Measurements from ENCODE around the gene SLC66A3. TPM values are rescaled to one million over a fixed set of nuclear protein-coding genes. Genes with fewer than 3 reads are reported as not detected.

Gene SLC66A3
- total and polyA plus RNA-seq, 5 donors from 2014 or later = 26.9 to 93.1 (median 75.9) TPM

GRCh38 chr2:11129598-11130449, 25.4 kb upstream of the SLC66A3 start:
- ATAC-seq (ENCODE audit: low read depth in 2 of 2) = peak; percentile 89 to 91
- Mint-ChIP-seq H3K27me3 (no peaks in the 10 kb centered on the region), H3K9me3 (no peaks in the 10 kb centered on the region), H3K36me3 (no peaks in the 10 kb centered on the region), H3K4me1 (peaks cover 0 to 42% (median 15%) of the 10 kb centered on the region in 4 donors), H3K4me3 (peak overlapping the region; percentile 78 to 90 (median 85)), H3K27ac (peak overlapping the region; percentile 82 to 90 (median 89))
- H3K4me1 ChIP-seq (ENCODE audit: control insufficient read depth, insufficient read depth, low read length, poor library complexity, severe bottlenecking) = peaks cover 30% of the 10 kb centered on the region
- no peaks in the 10 kb centered on the region for H3K36me3 ChIP-seq (ENCODE audit: control insufficient read depth, insufficient read depth, low read length)
- no peaks in the 10 kb centered on the region for H3K27me3 ChIP-seq (ENCODE audit: control insufficient read depth, insufficient read depth, low read length)
- DNase-seq = peak; percentile 78 to 87 (median 84)
- H3K4me3 ChIP-seq (ENCODE audit: low read depth, low read length) = peak overlapping the region; percentile 65
- peak overlapping the region; percentile 67 for H3K27ac ChIP-seq (ENCODE audit: insufficient read depth, low read length, poor library complexity, severe bottlenecking)
- H3K9me3 ChIP-seq (ENCODE audit: control insufficient read depth in 2 of 2, low read length in 2 of 2) = no peaks in the 10 kb centered on the region

GRCh38 chr2:11131166-11131920, 23.9 kb upstream of the SLC66A3 start:
- Histone ChIP-seq H3K27ac (ENCODE audit: insufficient read depth, low read length, poor library complexity, severe bottlenecking) (no peak overlapping the region), H3K4me3 (ENCODE audit: low read depth, low read length) (no peak overlapping the region), H3K9me3 (ENCODE audit: control insufficient read depth in 2 of 2, low read length in 2 of 2) (no peaks in the 10 kb centered on the region), H3K4me1 (ENCODE audit: control insufficient read depth, insufficient read depth, low read length, poor library complexity, severe bottlenecking) (peaks cover 30% of the 10 kb centered on the region), H3K27me3 (ENCODE audit: control insufficient read depth, insufficient read depth, low read length) (no peaks in the 10 kb centered on the region), H3K36me3 (ENCODE audit: control insufficient read depth, insufficient read depth, low read length) (no peaks in the 10 kb centered on the region)
- H3K27me3 Mint-ChIP-seq = no peaks in the 10 kb centered on the region
- DNase-seq (no peak), ATAC-seq (ENCODE audit: low read depth in 2 of 2) (no peak)
- H3K4me3 Mint-ChIP-seq = peak overlapping the region in 2 of 4 donors; percentile 8 to 92
- H3K4me1 Mint-ChIP-seq = peaks cover 0 to 42% (median 13%) of the 10 kb centered on the region in 4 donors
- H3K27ac Mint-ChIP-seq = peak overlapping the region in 2 of 3 donors; percentile 63 to 82
- H3K36me3 Mint-ChIP-seq = no peaks in the 10 kb centered on the region
- H3K9me3 Mint-ChIP-seq = no peaks in the 10 kb centered on the region

- Histone ChIP-seq H3K36me3 (ENCODE audit: control insufficient read depth, insufficient read depth, low read length) (no peaks in the 10 kb centered on the region), H3K4me1 (ENCODE audit: control insufficient read depth, insufficient read depth, low read length, poor library complexity, severe bottlenecking) (peaks cover 30% of the 10 kb centered on the region), H3K4me3 (ENCODE audit: low read depth, low read length) (peak overlapping the region; percentile 45), H3K27me3 (ENCODE audit: control insufficient read depth, insufficient read depth, low read length) (no peaks in the 10 kb centered on the region), H3K9me3 (ENCODE audit: control insufficient read depth in 2 of 2, low read length in 2 of 2) (no peaks in the 10 kb centered on the region), H3K27ac (ENCODE audit: insufficient read depth, low read length, poor library complexity, severe bottlenecking) (no peak overlapping the region)
- DNase-seq = no peak
- Mint-ChIP-seq H3K27ac (peak overlapping the region in 2 of 3 donors; percentile 86 to 93), H3K4me3 (peak overlapping the region; percentile 80 to 92 (median 89)), H3K27me3 (no peaks in the 10 kb centered on the region), H3K4me1 (peaks cover 0 to 42% (median 13%) of the 10 kb centered on the region in 4 donors), H3K36me3 (no peaks in the 10 kb centered on the region), H3K9me3 (no peaks in the 10 kb centered on the region)
- no peak for ATAC-seq (ENCODE audit: low read depth in 2 of 2)
Measured at GRCh38 chr2:11132036-11132671, 23.1 kb upstream of the SLC66A3 start.

GRCh38 chr2:11133238-11133935, 21.9 kb upstream of the SLC66A3 start:
- no peaks in the 10 kb centered on the region for H3K9me3 ChIP-seq (ENCODE audit: control insufficient read depth in 2 of 2, low read length in 2 of 2)
- H3K27ac ChIP-seq (ENCODE audit: insufficient read depth, low read length, poor library complexity, severe bottlenecking) = peak overlapping the region; percentile 10
- Mint-ChIP-seq H3K27me3 (no peaks in the 10 kb centered on the region), H3K4me3 (peak overlapping the region; percentile 80 to 92 (median 89)), H3K9me3 (no peaks in the 10 kb centered on the region), H3K4me1 (peaks cover 0 to 36% (median 10%) of the 10 kb centered on the region in 4 donors), H3K27ac (peak overlapping the region; percentile 86 to 93 (median 88)), H3K36me3 (no peaks in the 10 kb centered on the region)
- H3K36me3 ChIP-seq (ENCODE audit: control insufficient read depth, insufficient read depth, low read length) = no peaks in the 10 kb centered on the region
- no peak for DNase-seq
- H3K27me3 ChIP-seq (ENCODE audit: control insufficient read depth, insufficient read depth, low read length) = no peaks in the 10 kb centered on the region
- peak overlapping the region; percentile 48 for H3K4me3 ChIP-seq (ENCODE audit: low read depth, low read length)
- ATAC-seq (ENCODE audit: low read depth in 2 of 2) = no peak
- peaks cover 30% of the 10 kb centered on the region for H3K4me1 ChIP-seq (ENCODE audit: control insufficient read depth, insufficient read depth, low read length, poor library complexity, severe bottlenecking)

GRCh38 chr2:11133936-11134320, 21.3 kb upstream of the SLC66A3 start:
- Mint-ChIP-seq H3K36me3 (no peaks in the 10 kb centered on the region), H3K27me3 (no peaks in the 10 kb centered on the region), H3K9me3 (no peaks in the 10 kb centered on the region), H3K4me1 (peaks cover 0 to 33% (median 10%) of the 10 kb centered on the region in 4 donors), H3K27ac (peak overlapping the region in 1 of 3 donors; percentile 47), H3K4me3 (peak overlapping the region in 1 of 4 donors; percentile 71)
- Histone ChIP-seq H3K9me3 (ENCODE audit: control insufficient read depth in 2 of 2, low read length in 2 of 2) (no peaks in the 10 kb centered on the region), H3K27me3 (ENCODE audit: control insufficient read depth, insufficient read depth, low read length) (no peaks in the 10 kb centered on the region), H3K4me3 (ENCODE audit: low read depth, low read length) (no peak overlapping the region), H3K27ac (ENCODE audit: insufficient read depth, low read length, poor library complexity, severe bottlenecking) (no peak overlapping the region), H3K36me3 (ENCODE audit: control insufficient read depth, insufficient read depth, low read length) (no peaks in the 10 kb centered on the region), H3K4me1 (ENCODE audit: control insufficient read depth, insufficient read depth, low read length, poor library complexity, severe bottlenecking) (peaks cover 30% of the 10 kb centered on the region)
- DNase-seq (no peak), ATAC-seq (ENCODE audit: low read depth in 2 of 2) (no peak)

- Mint-ChIP-seq H3K4me3 (peak overlapping the region in 2 of 4 donors; percentile 71 to 72), H3K27ac (no peak overlapping the region), H3K36me3 (no peaks in the 10 kb centered on the region), H3K27me3 (no peaks in the 10 kb centered on the region), H3K9me3 (no peaks in the 10 kb centered on the region), H3K4me1 (peaks cover 0 to 33% (median 8%) of the 10 kb centered on the region in 4 donors)
- ATAC-seq (ENCODE audit: low read depth in 2 of 2) (no peak), DNase-seq (no peak)
- Histone ChIP-seq H3K9me3 (ENCODE audit: control insufficient read depth in 2 of 2, low read length in 2 of 2) (no peaks in the 10 kb centered on the region), H3K4me3 (ENCODE audit: low read depth, low read length) (no peak overlapping the region), H3K36me3 (ENCODE audit: control insufficient read depth, insufficient read depth, low read length) (no peaks in the 10 kb centered on the region), H3K4me1 (ENCODE audit: control insufficient read depth, insufficient read depth, low read length, poor library complexity, severe bottlenecking) (peaks cover 29% of the 10 kb centered on the region), H3K27me3 (ENCODE audit: control insufficient read depth, insufficient read depth, low read length) (no peaks in the 10 kb centered on the region), H3K27ac (ENCODE audit: insufficient read depth, low read length, poor library complexity, severe bottlenecking) (no peak overlapping the region)
Measured at GRCh38 chr2:11134349-11134748, 20.9 kb upstream of the SLC66A3 start.

GRCh38 chr2:11140492-11140891, 14.8 kb upstream of the SLC66A3 start:
- ATAC-seq (ENCODE audit: low read depth in 2 of 2) (no peak), DNase-seq (no peak)
- peaks cover 4% of the 10 kb centered on the region for H3K27me3 ChIP-seq (ENCODE audit: control insufficient read depth, insufficient read depth, low read length)
- H3K4me3 ChIP-seq (ENCODE audit: low read depth, low read length) = no peak overlapping the region
- H3K36me3 Mint-ChIP-seq = peaks cover 4% of the 10 kb centered on the region
- no peak overlapping the region for H3K27ac ChIP-seq (ENCODE audit: insufficient read depth, low read length, poor library complexity, severe bottlenecking)
- no peaks in the 10 kb centered on the region for H3K4me1 ChIP-seq (ENCODE audit: control insufficient read depth, insufficient read depth, low read length, poor library complexity, severe bottlenecking)
- H3K9me3 Mint-ChIP-seq = no peaks in the 10 kb centered on the region
- H3K9me3 ChIP-seq (ENCODE audit: control insufficient read depth in 2 of 2, low read length in 2 of 2) = no peaks in the 10 kb centered on the region
- H3K27me3 Mint-ChIP-seq = peaks cover 16% of the 10 kb centered on the region
- peaks cover 0 to 2% (median 0%) of the 10 kb centered on the region in 4 donors for H3K4me1 Mint-ChIP-seq
- H3K36me3 ChIP-seq (ENCODE audit: control insufficient read depth, insufficient read depth, low read length) = no peaks in the 10 kb centered on the region
- H3K4me3 Mint-ChIP-seq = peak overlapping the region in 1 of 4 donors; percentile 20
- H3K27ac Mint-ChIP-seq = no peak overlapping the region

Measured in CD4-positive, CD25-positive, alpha-beta regulatory T cell (primary cell).